ENCODE data around the gene CLK3. TPM values are rescaled to one million over a fixed set of nuclear protein-coding genes. Genes with fewer than 3 reads are reported as not detected.

Gene CLK3
- total and polyA plus RNA-seq, 2 of the 13 experiments (the other 11 are each of a cell fraction or from before 2014, with no cell fraction given): 41.5 to 82.0 TPM

GRCh38 chr15:74614744-74615507 is 710 bp upstream of the CLK3 start (continued):
- TF ChIP-seq ARID4A (CRISPR knock-in tag; IDR thresholded peaks at IDR 0.05; ENCODE audit: borderline replicate concordance) (no peak; the same call in 1 of the 2 replicates), ZNF629 (CRISPR knock-in tag; conservative IDR thresholded peaks at IDR 0.05) (peak; percentile 99), ZMYM2 (CRISPR knock-in tag; IDR thresholded peaks at IDR 0.05) (peak; percentile 84; the same call in 1 of the 2 replicates), GTF3A (CRISPR knock-in tag; conservative IDR thresholded peaks at IDR 0.05) (no peak), TERF1 (CRISPR knock-in tag; IDR thresholded peaks at IDR 0.05) (no peak), ZNF317 (CRISPR knock-in tag; IDR thresholded peaks at IDR 0.05) (peak; percentile 67), SKI (IDR thresholded peaks at IDR 0.05; ENCODE audit: partially characterized antibody) (peak; percentile 34), E2F5 (CRISPR knock-in tag; conservative IDR thresholded peaks at IDR 0.05) (0 out of 2 replicates have a peak, but pooled peaks have one; percentile 31), CHD4 (IDR thresholded peaks at IDR 0.05; ENCODE audit: borderline replicate concordance, low read length) (peak; percentile 82), ATF5 (CRISPR knock-in tag; IDR thresholded peaks at IDR 0.05; ENCODE audit: low read depth) (0 out of 2 replicates have a peak, but pooled peaks have one; percentile 47), ZNF761 (CRISPR knock-in tag; conservative IDR thresholded peaks at IDR 0.05) (no peak), ZNF605 (CRISPR knock-in tag; IDR thresholded peaks at IDR 0.05) (peak; percentile 54; the same call in 1 of the 2 replicates), REPIN1 (CRISPR knock-in tag; IDR thresholded peaks at IDR 0.05; ENCODE audit: borderline replicate concordance, low read depth) (no peak), ZNF598 (CRISPR knock-in tag; IDR thresholded peaks at IDR 0.05; ENCODE audit: borderline replicate concordance) (no peak), GLI4 (CRISPR knock-in tag; IDR thresholded peaks at IDR 0.05; ENCODE audit: borderline replicate concordance) (no peak), ARID2 (CRISPR knock-in tag; IDR thresholded peaks at IDR 0.05; ENCODE audit: borderline replicate concordance) (0 out of 2 replicates have a peak, but pooled peaks have one; percentile 4), U2AF1 (optimal IDR thresholded peaks at IDR 0.05; ENCODE audit: low read depth, low read length) (no peak), ZSCAN20 (CRISPR knock-in tag; IDR thresholded peaks at IDR 0.05; ENCODE audit: borderline replicate concordance) (peak; percentile 17; the same call in 1 of the 2 replicates), IKZF4 (CRISPR knock-in tag; IDR thresholded peaks at IDR 0.05; ENCODE audit: borderline replicate concordance, low read depth, not compliant biosample characterization) (no peak), KLF15 (CRISPR knock-in tag; IDR thresholded peaks at IDR 0.05; ENCODE audit: borderline replicate concordance) (peak; percentile 50)
